CD4-positive, alpha-beta memory T cell (primary cell): ENCODE measurements around the gene INHBC. TPM values are rescaled to one million over a fixed set of nuclear protein-coding genes. Genes with fewer than 3 reads are reported as not detected.

ENCODE experiments used
- CTCF ChIA-PET: fragments of 350-600 bp; sonication (Branson Sonifier 250); formaldehyde crosslinking; loops from one replicate; lab custom pipeline; 2021; ENCODE audit warnings: inconsistent platforms; ENCODE audit not compliant: partially characterized antibody; lab: Charles Lee
- POLR2A ChIA-PET: fragments of 350-600 bp; sonication (Branson Sonifier 250); formaldehyde crosslinking; loops from one replicate; lab custom pipeline; 2021; ENCODE audit not compliant: partially characterized antibody; lab: Charles Lee
- DNase-seq, 5 donors: peaks; one replicate each; pipeline versions ENCODE4 v3.0.0 to v3.0.0-alpha.2; 2020 to 2022; ENCODE audit warnings: mixed read lengths in 1 of 5
- H3K27ac ChIP-seq: one replicate; pipeline ENCODE4 v1.7.0; 2013; ENCODE audit warnings: low read depth, low read length
- H3K27me3 ChIP-seq: 2 replicates; pipeline ENCODE4 v1.7.0; 2013; ENCODE audit warnings: mild to moderate bottlenecking, low read length, moderate library complexity; ENCODE audit not compliant: insufficient read depth
- H3K36me3 ChIP-seq: 2 replicates; pipeline ENCODE4 v1.7.0; 2013; ENCODE audit warnings: mild to moderate bottlenecking, low read length, moderate library complexity; ENCODE audit not compliant: insufficient read depth
- H3K4me1 ChIP-seq: 2 replicates; pipeline ENCODE4 v1.7.0; 2013; ENCODE audit warnings: mild to moderate bottlenecking, low read length, moderate library complexity; ENCODE audit not compliant: insufficient read depth
- H3K4me3 ChIP-seq, 2 donors: one replicate each; pipeline ENCODE4 v1.7.0; 2013; ENCODE audit warnings: low read length in 2 of 2, mild to moderate bottlenecking in 1 of 2
- H3K9me3 ChIP-seq, 2 donors: one replicate each; pipeline ENCODE4 v1.7.0; 2013; ENCODE audit warnings: low read length in 2 of 2, control low read depth in 1 of 2; ENCODE audit not compliant: control insufficient read depth in 1 of 2
- H3K27ac Mint-ChIP-seq, 7 donors: one replicate each; pipeline ENCODE4 v1.8.0; 2020 to 2021; ENCODE audit warnings: mixed read lengths in 7 of 7, mild to moderate bottlenecking in 6 of 7, inconsistent platforms in 3 of 7, moderate library complexity in 3 of 7
- H3K27me3 Mint-ChIP-seq, 2 donors: one replicate each; pipeline ENCODE4 v1.8.0; 2020 to 2021; ENCODE audit warnings: mixed read lengths in 2 of 2
- H3K36me3 Mint-ChIP-seq, 2 donors: one replicate each; pipeline ENCODE4 v1.8.0; 2020 to 2021; ENCODE audit warnings: mixed read lengths in 2 of 2, inconsistent platforms in 1 of 2, mild to moderate bottlenecking in 1 of 2
- H3K4me1 Mint-ChIP-seq, 4 donors: one replicate each; pipeline ENCODE4 v1.8.0; 2020 to 2021; ENCODE audit warnings: mixed read lengths in 4 of 4, mild to moderate bottlenecking in 1 of 4
- H3K4me3 Mint-ChIP-seq, 8 donors: one replicate each; pipeline ENCODE4 v1.8.0; 2020 to 2021; ENCODE audit warnings: mixed read lengths in 8 of 8, mild to moderate bottlenecking in 7 of 8, moderate library complexity in 6 of 8, inconsistent platforms in 3 of 8
- H3K9me3 Mint-ChIP-seq, 8 donors: one replicate each; pipeline ENCODE4 v1.8.0; 2020 to 2021; ENCODE audit warnings: mixed read lengths in 8 of 8, mild to moderate bottlenecking in 5 of 8, inconsistent platforms in 3 of 8, moderate library complexity in 1 of 8
- intact Hi-C: fragments of 100-400 bp; cut with micrococcal nuclease; formaldehyde crosslinking; loops from one replicate; pipeline ENCODE4 v1.15.1; 2023
- polyA plus RNA-seq, 2 donors: library from polyadenylated mRNA; unstranded; fragments of 300-500 nt; fragmentation: Illumina TruSeq; gene quantifications; one replicate each; pipeline ENCODE4 v1.2.3, GENCODE V29; 2021
- total RNA-seq, 2 experiments: library from RNA; stranded (reverse); gene quantifications; one replicate each; pipeline ENCODE4 v1.2.3, GENCODE V29; 2021

INHBC gene
- total and polyA plus RNA-seq, 4 experiments from 2014 or later, result not detected

DNA sequence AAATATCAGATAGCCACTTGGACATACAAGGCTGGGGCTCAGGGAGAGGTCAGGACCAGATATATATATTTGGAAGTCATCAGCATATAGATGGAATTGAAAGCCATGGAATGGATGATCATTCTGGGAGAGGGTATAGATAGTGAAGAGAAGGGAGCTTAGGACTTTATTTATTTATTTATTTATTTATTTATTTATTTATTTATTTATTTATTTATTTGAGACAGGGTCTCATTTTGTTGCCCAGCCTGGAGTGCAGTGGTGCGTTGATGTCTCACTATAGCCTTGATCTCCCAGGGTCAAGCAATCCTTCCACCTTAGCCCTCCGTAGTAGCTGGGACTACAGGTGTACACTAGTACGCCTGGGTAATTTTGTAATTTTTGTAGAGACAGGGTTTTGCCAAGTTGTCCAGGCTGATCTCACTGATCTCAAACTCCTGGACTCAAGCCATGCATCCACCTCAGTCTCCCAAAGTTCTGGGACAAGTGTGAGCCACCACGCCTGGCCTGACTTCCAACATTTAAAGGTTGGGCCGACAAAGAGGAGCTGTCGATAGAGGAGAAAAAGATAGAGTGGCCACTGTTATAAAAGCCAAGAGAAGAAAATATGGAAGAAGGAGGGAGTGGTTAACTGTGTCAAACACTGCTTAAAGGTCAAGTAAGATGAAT lies 11.8 kb downstream of the INHBC start:
- Mint-ChIP-seq H3K27ac (no peak overlapping the region), H3K4me1 (peaks cover 0 to 2% (median 0%) of the 10 kb centered on the region in 4 donors), H3K27me3 (peaks cover 4 to 5% of the 10 kb centered on the region in 2 donors), H3K4me3 (no peak overlapping the region), H3K36me3 (peaks cover 4 to 6% of the 10 kb centered on the region in 2 donors), H3K9me3 (peaks cover 1 to 12% (median 8%) of the 10 kb centered on the region in 8 donors)
- DNase-seq, result no peak
- H3K9me3 ChIP-seq, result no peaks in the 10 kb centered on the region
- no peaks in the 10 kb centered on the region for H3K36me3 ChIP-seq
- CTCF ChIA-PET, result interaction anchor here (8.3 kb wide), 1 partner anchor 12 kb away, joined by 43 read pairs; the partner anchor contains the start of gene GLI1
- no peaks in the 10 kb centered on the region for H3K4me1 ChIP-seq
- H3K27me3 ChIP-seq, result no peaks in the 10 kb centered on the region
- H3K4me3 ChIP-seq, result no peak overlapping the region
- POLR2A ChIA-PET, result no interaction called here
- H3K27ac ChIP-seq, result no peak overlapping the region
- intact Hi-C loops, result no loop called here

DNA sequence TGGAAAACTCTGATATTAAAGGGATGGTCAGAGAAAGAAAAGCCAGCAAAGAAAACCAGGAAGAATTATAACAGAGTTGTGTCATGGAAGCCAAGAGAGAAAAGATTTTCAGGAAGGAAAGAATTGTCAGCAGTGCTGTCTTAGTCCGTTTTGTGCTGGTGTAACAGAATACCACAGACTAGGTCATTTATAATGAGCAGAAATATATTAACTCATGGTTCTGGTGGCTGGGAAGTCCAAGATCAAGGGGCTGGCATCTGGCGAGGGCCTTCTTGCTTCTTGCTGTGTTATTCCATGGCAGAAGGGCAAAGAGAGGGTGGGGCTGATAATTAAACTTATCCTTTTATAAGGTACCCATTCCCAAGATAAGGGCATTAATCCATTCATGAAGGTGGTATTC lies 14.1 kb downstream of the INHBC start:
- no peak overlapping the region for H3K27ac ChIP-seq
- H3K27me3 Mint-ChIP-seq, result peaks cover 2 to 3% of the 10 kb centered on the region in 2 donors
- H3K36me3 Mint-ChIP-seq, result no peaks in the 10 kb centered on the region
- H3K36me3 ChIP-seq, result no peaks in the 10 kb centered on the region
- no peaks in the 10 kb centered on the region for H3K9me3 ChIP-seq
- no peak overlapping the region for H3K27ac Mint-ChIP-seq
- no peaks in the 10 kb centered on the region for H3K9me3 Mint-ChIP-seq
- intact Hi-C loops, result no loop called here
- CTCF ChIA-PET, result interaction anchor here (1.9 to 8.3 kb wide), 2 partner anchors 10 to 14 kb away, joined by 4 to 43 read pairs; partner anchors contain the start of gene GLI1
- H3K4me1 Mint-ChIP-seq, result peaks cover 0 to 2% (median 0%) of the 10 kb centered on the region in 4 donors
- H3K4me3 Mint-ChIP-seq, result no peak overlapping the region
- DNase-seq, result no peak
- H3K4me3 ChIP-seq, result no peak overlapping the region
- H3K4me1 ChIP-seq, result no peaks in the 10 kb centered on the region
- no peaks in the 10 kb centered on the region for H3K27me3 ChIP-seq
- POLR2A ChIA-PET, result no interaction called here

DNA sequence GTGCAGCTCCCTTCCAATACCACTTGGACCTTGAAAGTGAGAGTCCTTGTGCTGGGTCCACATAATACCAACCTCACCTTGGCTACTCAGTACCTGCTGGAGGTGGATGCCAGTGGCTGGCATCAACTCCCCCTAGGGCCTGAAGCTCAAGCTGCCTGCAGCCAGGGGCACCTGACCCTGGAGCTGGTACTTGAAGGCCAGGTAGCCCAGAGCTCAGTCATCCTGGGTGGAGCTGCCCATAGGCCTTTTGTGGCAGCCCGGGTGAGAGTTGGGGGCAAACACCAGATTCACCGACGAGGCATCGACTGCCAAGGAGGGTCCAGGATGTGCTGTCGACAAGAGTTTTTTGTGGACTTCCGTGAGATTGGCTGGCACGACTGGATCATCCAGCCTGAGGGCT lies 14.8 kb downstream of the INHBC start:
- no peak overlapping the region for H3K4me3 Mint-ChIP-seq
- no peaks in the 10 kb centered on the region for H3K36me3 Mint-ChIP-seq

DNA sequence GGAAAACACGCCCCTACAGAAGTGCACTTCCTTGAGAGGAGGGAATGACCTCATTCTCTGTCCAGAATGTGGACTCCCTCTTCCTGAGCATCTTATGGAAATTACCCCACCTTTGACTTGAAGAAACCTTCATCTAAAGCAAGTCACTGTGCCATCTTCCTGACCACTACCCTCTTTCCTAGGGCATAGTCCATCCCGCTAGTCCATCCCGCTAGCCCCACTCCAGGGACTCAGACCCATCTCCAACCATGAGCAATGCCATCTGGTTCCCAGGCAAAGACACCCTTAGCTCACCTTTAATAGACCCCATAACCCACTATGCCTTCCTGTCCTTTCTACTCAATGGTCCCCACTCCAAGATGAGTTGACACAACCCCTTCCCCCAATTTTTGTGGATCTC lies 15.5 kb downstream of the INHBC start:
- CTCF ChIA-PET, result interaction anchor here (1.7 to 8.3 kb wide), 3 partner anchors 9 to 185 kb away, joined by 5 to 43 read pairs (median 43); partner anchors contain the start of gene GLI1
- Mint-ChIP-seq H3K36me3 (no peaks in the 10 kb centered on the region), H3K27ac (no peak overlapping the region), H3K9me3 (no peaks in the 10 kb centered on the region), H3K4me3 (no peak overlapping the region), H3K27me3 (peaks cover 2 to 3% of the 10 kb centered on the region in 2 donors), H3K4me1 (no peaks in the 10 kb centered on the region)
- Histone ChIP-seq H3K9me3 (no peaks in the 10 kb centered on the region), H3K27ac (no peak overlapping the region), H3K36me3 (no peaks in the 10 kb centered on the region), H3K4me3 (no peak overlapping the region), H3K27me3 (no peaks in the 10 kb centered on the region), H3K4me1 (no peaks in the 10 kb centered on the region)
- intact Hi-C loops, result loop anchor here (10.0 kb wide), 1 partner anchor 245 kb away; the partner anchor contains the start of gene OS9
- no peak for DNase-seq
- POLR2A ChIA-PET, result no interaction called here

More for the DNA sequence above, 14.8 kb downstream of the INHBC start:
- Mint-ChIP-seq H3K9me3 (no peaks in the 10 kb centered on the region), H3K4me1 (peaks cover 0 to 2% (median 0%) of the 10 kb centered on the region in 4 donors), H3K27ac (no peak overlapping the region), H3K27me3 (peaks cover 2 to 3% of the 10 kb centered on the region in 2 donors)
- Histone ChIP-seq H3K27me3 (no peaks in the 10 kb centered on the region), H3K36me3 (no peaks in the 10 kb centered on the region), H3K9me3 (no peaks in the 10 kb centered on the region), H3K27ac (no peak overlapping the region), H3K4me1 (no peaks in the 10 kb centered on the region), H3K4me3 (no peak overlapping the region)
- POLR2A ChIA-PET, result no interaction called here
- CTCF ChIA-PET, result interaction anchor here (1.9 to 8.3 kb wide), 2 partner anchors 10 to 13 kb away, joined by 4 to 43 read pairs; partner anchors contain the start of gene GLI1
- intact Hi-C loops, result no loop called here
- no peak for DNase-seq

DNA sequence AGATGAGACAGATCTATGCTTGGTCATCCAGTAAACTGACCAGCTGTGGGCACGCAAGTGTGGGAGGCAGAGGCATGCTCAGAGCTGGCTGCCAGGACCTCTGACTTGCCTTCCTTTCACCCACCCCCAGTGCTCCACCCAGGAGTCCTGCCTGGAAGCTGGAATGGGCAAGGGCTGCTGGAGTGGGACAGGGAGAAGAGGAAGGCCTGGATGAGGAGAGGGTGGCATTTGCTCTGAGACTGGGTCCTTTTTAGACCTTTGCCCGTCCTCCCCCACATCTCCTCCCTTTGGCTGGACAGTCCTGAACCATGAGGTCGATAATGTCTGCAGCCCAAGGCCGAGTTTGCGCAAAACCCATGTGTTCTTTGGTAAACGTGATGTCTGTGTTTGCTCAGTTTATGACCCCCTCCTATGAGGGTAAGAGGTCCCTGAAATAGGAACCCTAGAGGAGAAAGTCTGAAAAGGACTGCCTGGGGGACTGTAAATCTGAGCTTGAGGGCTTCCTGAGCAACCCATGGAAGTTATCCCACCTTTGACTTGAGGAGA lies 16.7 kb downstream of the INHBC start:
- intact Hi-C loops, result loop anchor here (10.0 kb wide), 1 partner anchor 243 kb away; the partner anchor contains the start of gene OS9
- no peak for DNase-seq

DNA sequence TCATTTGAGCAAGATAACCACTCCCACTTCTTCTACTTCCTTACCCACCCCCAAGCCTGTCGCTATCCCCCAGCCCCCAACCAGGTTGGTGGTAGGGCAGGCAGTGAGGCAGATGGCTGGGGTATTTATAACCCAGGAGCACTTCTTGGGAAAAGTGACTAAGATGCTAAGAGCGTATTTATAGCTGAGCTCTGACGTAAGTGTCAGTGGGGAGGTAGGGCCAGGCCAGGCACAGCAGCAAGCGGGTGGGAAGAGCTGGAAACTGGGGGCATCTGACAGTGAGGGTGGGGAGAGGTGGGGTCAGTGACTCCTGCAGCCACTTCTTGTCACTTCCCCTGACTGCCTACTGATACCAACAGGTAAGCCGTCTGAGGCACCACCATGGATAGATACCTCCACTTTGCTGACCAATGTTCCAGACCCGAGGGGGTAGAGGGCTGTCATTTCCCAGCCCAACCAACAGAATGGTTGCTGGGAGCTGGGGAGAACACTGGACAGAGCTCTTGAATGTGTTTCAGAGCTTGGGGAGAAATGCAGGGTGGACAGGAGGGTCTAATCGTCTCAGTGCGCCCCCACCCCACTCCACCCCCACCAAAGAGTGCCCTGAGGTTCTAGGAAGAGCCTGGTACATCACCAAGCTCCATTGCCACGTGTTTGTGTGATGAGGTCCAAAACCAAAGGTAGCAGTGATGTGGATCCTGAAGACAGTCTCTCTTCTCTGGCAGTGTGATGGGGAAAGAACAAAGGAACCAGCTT lies 17.8 kb downstream of the INHBC start:
- Mint-ChIP-seq H3K4me1 (peaks cover 3 to 12% (median 6%) of the 10 kb centered on the region in 4 donors), H3K27ac (no peak overlapping the region), H3K36me3 (no peaks in the 10 kb centered on the region), H3K4me3 (no peak overlapping the region), H3K9me3 (no peaks in the 10 kb centered on the region), H3K27me3 (peaks cover 0 to 6% of the 10 kb centered on the region in 2 donors)
- intact Hi-C loops, result loop anchor here (2.0 to 10.0 kb wide), 2 partner anchors 190 to 242 kb away; partner anchors contain the start of gene OS9
- POLR2A ChIA-PET, result interaction anchor here (1.5 kb wide), 1 partner anchor 11 kb away, joined by 3 read pairs; no protein-coding TSS in a partner anchor
- Histone ChIP-seq H3K9me3 (no peaks in the 10 kb centered on the region), H3K36me3 (no peaks in the 10 kb centered on the region), H3K27ac (no peak overlapping the region), H3K4me3 (no peak overlapping the region), H3K27me3 (no peaks in the 10 kb centered on the region), H3K4me1 (peaks cover 4% of the 10 kb centered on the region)
- CTCF ChIA-PET, result interaction anchor here (0.7 to 8.3 kb wide), 17 partner anchors 7 to 213 kb away, joined by 3 to 43 read pairs (median 8); partner anchors contain the start of genes GLI1 and INHBC
- no peak for DNase-seq

More for the DNA sequence above, 16.7 kb downstream of the INHBC start:
- no peak overlapping the region for H3K27ac ChIP-seq
- no peak overlapping the region for H3K4me3 Mint-ChIP-seq
- no peak overlapping the region for H3K4me3 ChIP-seq
- no peaks in the 10 kb centered on the region for H3K9me3 ChIP-seq
- H3K36me3 ChIP-seq, result no peaks in the 10 kb centered on the region
- H3K27ac Mint-ChIP-seq, result no peak overlapping the region
- ChIA-PET POLR2A (interaction anchor here (1.5 kb wide), 1 partner anchor 12 kb away, joined by 3 read pairs; no protein-coding TSS in a partner anchor), CTCF (interaction anchor here (1.5 to 8.3 kb wide), 7 partner anchors 8 to 212 kb away, joined by 3 to 43 read pairs (median 8); partner anchors contain the start of gene GLI1)
- no peaks in the 10 kb centered on the region for H3K36me3 Mint-ChIP-seq
- H3K4me1 ChIP-seq, result peaks cover 4% of the 10 kb centered on the region
- peaks cover 2 to 6% of the 10 kb centered on the region in 2 donors for H3K27me3 Mint-ChIP-seq
- H3K9me3 Mint-ChIP-seq, result no peaks in the 10 kb centered on the region
- no peaks in the 10 kb centered on the region for H3K27me3 ChIP-seq
- peaks cover 3 to 7% (median 5%) of the 10 kb centered on the region in 4 donors for H3K4me1 Mint-ChIP-seq
